ENCODE data around the gene METTL14.
"Not testable (repeated sequence)": the region's sequence is repeated elsewhere in the genome, so short reads cannot be mapped to it uniquely, and the experiment has no call there.

METTL14 gene

DNA sequence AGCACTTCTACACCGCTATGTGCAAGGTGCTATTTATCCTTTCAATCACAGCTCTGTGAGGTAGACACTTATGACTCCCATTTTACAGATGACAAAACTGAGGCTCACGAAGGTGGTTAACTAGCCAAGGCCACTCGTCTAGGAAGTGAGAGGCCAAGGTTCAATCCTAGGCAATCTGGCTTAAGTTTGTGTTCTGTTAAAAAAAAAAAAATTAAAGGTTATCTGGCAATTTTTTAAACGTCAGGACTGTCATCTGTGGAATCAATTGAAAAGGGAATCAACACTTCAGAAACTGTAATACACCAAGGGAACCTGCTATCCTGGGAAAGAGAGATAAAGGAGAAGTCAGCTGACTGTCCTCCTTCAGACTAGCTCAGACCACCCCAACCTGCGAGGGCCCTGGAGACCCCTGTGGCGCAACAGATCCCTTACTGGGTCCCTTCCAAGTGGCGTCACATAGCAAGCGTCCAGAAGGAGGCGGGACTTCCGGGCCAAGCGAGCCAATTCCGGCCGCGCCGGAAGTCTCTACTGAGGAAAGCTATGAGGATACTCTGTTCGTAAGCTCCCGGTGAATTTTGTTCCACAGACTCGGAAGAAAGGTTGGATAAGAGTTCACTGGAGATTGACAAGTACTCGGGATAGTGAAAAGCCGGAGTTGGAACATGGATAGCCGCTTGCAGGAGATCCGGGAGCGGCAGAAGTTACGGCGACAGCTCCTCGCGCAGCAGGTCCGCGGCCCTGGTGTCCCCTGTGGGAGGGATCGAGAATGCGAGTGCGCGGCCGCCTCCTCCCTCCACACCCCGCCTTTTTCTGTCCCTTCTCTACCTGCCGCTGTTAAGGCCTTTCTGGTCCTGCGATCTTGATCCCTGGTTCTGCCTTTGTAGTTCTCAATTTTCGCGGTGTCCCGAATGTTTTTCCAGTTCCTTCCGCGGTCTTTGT, at the start of gene METTL14:
TSS of gene METTL14 (plus strand) at position 520 of the 939 bp plus-strand sequence. CDS start at position 663, 143 bp downstream.
- DNase-seq (ENCODE audit: low spot score) = peak; percentile 87

DNA sequence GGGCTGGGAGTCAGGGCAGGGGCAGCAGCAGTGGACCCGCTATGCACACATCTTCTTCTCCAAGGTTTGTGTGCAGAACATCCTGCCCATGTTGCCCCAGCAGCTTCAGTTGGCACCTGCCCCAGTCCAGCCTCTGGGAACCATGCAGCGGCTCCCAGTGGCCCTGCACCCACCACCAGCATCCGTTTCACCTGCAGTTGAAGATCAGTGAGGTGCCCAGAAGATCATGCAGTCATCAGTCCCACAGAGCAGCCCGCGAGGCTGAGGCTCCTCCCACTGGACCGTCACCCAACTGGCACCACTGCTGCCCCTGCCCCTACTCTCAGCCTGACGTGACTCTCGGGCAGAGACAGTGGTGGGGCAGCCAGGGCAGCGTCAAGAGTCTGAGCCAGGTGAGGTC, 49.1 kb upstream of the METTL14 start:
- DNase-seq (ENCODE audit: low spot score) = not testable (repeated sequence)

DNA sequence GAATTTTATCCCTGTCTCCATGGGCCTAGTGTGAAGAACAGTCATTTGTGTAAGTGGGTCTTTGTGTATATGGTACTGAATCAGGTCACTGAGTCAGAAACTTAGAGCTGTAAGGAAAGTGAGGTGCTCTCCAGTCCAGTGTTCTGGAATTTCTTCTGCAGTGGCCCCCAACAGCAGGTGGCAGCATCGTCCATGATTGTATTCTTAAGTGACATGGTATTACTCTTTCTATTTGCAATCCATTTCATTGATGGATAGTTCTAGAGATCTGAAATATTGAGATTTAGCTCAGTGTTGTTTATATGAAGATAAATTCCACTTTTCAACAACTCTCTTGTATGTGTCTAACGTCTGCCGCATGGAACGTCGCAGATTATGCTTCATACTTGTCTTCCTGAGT, 20.5 kb upstream of the METTL14 start:
- DNase-seq (ENCODE audit: low spot score) = not testable (repeated sequence)

DNA sequence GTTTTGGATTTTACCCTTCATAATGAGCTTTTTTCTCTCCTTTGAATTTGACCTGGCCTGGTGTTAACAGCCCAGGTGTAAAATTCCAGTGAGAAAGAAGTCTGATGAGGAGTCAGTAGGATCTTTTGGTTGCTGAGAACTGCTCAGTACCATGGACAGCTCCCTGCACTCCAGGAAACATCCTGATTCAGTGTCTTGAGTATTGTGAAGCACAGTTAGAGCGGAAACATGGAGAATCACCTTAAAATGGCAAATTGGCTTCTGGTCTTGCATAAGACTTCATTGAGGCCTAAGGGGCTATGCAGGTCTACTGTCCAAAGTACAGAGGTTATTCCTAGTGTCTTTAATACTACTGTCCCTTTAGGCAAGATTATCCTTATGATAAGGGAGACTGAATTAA, 16.0 kb upstream of the METTL14 start:
- DNase-seq (ENCODE audit: low spot score) = peak; percentile 21

DNA sequence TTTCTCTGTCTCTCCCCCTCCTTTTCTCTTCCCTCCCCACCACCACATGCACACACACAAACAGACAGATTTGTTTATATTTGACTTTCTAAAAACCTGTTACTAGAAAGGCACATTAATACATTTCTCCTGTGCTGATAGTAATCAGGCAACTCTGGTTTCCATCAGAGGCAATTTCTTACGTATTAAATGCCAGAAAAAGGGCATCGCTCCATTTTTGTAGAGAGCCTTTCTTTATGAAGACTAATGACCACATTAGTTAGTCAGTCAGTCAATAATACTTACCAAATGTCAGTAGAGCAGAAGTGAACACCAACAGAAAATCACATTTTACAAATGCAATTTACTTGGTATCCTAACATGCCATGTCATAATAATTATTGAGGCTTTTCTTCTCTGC, 14.2 kb upstream of the METTL14 start:
- not testable (repeated sequence) for DNase-seq (ENCODE audit: low spot score)

DNA sequence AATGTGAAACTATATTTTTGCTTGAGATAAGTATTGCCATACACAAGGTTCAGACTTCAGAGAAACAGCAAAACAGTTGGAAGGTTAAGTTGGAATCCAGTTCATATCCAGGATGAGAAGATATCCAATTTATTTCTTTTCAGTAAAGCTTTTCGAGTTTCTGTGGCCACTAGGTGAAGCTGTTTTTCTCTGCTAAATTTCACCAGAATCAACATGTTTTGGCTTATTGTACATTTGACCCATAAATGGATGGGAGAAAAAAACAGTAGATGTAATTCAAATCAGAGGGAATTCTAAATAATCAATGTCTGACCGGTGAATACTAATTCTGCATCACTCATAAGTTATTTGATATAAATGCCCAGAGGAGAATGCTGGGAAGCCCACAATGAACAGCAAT, 9.1 kb upstream of the METTL14 start:
- DNase-seq (ENCODE audit: low spot score) = no peak

GRCh38 chr4:118680808-118681207, 4.4 kb upstream of the METTL14 start:
- DNase-seq (ENCODE audit: low spot score) = no peak

DNA sequence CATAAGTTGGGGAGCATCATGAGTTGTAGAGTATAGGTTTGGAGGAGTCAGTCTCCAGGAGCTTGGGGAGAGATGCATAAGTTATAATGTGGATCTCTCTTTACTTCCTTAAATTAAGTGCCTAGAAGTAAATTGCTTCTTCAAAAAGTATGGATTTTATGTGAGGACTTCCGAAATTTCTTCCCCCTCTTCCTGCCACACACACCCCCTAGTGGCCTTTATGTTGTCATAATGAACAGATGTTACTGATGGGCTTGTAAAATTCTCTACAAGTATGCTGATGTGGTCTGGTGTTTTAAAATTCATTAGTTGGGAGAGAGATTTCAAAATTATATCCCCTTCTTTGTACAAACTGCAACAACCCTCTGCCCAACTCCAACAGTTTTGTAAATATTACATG, 2.3 kb upstream of the METTL14 start:
- peak; percentile 7 for DNase-seq (ENCODE audit: low spot score)

GRCh38 chr4:118683513-118683912, 1.7 kb upstream of the METTL14 start:
- no peak for DNase-seq (ENCODE audit: low spot score)

DNA sequence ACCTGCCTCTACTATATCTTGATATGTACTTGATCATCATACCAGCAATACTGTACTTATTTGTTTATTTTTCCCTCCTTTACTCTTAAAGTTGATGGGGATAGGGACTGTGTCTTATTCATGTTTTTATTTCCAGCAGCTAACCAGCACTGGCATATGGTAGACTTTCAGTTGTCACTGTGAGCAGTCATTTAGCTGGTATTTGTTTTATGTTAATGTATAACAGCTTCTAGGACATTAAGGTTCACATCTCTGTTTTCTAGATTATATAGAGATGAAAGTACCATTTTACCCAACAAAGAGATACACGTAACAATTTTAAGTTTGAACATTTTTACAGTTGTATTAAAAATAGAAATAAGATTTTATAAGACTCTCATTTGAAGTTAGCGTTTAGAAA, 17.9 kb downstream of the METTL14 start:
- DNase-seq (ENCODE audit: low spot score) = no peak

GRCh38 chr4:118711052-118711451, 25.9 kb downstream of the METTL14 start:
- no peak for DNase-seq (ENCODE audit: low spot score)

GRCh38 chr4:118712872-118713271, 27.7 kb downstream of the METTL14 start:
- DNase-seq (ENCODE audit: low spot score) = no peak

DNA sequence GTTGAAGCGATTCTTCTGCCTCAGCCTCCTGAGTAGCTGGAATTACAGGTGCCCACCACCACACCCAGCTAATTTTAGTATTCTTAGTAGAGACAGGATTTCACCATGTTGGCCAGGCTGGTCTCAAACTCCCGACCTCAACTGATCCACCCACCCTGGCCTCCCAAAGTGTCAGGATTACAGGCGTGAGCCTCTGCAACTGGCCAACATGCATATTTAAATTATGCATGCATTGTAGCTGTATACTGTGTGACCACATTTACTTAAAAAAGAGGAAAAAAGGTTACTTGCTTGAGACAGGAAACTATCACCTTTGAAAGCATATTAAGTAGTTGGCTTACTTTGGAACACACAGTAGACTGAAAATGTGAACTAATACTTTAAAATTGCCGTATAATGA, 29.5 kb downstream of the METTL14 start:
- DNase-seq (ENCODE audit: low spot score) = no peak

DNA sequence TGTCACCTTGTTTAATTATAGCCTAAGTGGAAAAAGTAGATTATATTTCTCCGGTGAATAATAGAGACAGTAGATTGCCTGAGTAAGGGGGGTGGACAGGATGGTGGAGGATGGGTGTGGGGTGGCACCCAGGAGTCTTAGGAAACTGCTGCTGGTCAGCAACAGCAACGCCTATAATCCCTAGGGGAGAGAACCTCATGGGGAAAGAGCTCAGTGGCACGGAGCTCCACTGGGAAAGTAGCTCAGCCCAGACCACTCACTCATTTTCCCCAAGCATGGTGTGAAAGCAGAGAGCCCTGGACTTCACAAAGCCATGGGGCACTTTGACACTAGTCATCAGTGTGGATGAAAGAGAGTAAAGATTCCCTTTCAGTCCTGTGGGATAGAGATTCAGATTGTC, 31.1 kb downstream of the METTL14 start:
- no peak for DNase-seq (ENCODE audit: low spot score)

- DNase-seq (ENCODE audit: low spot score) = no peak
Measured at GRCh38 chr4:118718511-118719170, 33.4 kb downstream of the METTL14 start.

- no peak for DNase-seq (ENCODE audit: low spot score)
Measured at GRCh38 chr4:118721752-118722151, 36.6 kb downstream of the METTL14 start.

DNA sequence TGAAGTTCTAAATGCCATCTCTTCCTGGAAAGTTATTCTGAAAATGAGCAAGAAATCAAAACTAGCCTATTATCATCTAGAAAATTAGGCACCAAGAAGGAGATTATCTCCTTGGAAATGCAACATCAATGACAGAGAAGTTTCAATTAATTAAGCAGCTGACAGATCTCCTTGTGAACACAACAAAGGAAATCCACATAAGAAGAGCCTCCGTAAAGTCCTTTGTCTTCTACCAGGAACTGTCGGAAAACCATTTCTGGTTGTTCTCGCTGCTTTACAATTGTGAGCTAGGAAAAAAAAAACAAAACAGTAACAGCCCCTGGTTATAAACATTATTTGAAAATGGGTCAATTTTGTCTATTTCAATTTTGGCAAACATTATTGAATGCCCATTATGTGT, 38.2 kb downstream of the METTL14 start:
- no peak for DNase-seq (ENCODE audit: low spot score)

- no peak for DNase-seq (ENCODE audit: low spot score)
Measured at GRCh38 chr4:118727360-118727759, 42.2 kb downstream of the METTL14 start.

DNA sequence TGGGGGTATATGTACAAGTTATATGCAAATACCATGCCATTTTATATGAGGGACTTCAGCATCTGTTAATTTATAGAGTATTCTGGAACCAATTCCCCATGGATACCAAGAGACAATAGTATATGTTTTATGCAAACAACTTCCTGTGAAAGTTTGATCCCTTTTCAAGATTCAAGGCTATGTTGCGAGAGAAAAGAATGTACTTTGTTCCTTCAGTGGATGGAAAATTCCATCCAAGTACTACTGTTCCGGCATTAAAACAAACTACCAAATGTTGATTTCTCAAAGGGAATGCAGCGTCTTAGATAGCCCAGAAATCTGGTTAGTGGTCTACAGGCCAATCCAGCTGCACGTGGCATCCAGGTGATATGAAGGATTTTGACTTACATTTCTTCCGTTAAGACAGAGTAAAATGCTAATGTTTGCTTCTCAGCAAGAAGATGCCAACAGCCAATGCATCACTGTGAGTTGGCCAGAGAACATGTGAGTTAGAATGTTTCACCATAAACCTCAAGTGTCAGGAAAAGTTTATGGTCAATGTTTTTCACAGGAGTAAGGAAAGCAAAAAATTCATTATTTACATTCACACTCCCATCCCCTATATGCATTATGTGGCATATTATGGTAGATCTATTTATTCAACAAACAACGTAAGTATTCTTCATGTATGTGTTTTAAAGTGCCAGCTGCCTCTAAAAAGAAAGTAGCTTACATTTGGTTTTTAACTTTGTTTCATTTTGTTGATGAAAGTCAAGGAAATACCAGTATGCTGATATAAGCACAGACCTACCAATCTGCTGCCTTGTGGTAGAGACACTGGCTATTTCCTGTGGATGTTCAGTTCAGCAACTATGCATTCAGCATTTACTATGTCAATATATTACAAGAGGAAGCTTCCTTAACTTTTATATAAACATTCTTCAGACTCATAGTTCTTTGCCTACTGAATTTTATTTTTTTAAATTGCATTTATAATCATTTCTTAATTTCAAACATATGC, 44.4 kb downstream of the METTL14 start:
- no peak for DNase-seq (ENCODE audit: low spot score)

DNA sequence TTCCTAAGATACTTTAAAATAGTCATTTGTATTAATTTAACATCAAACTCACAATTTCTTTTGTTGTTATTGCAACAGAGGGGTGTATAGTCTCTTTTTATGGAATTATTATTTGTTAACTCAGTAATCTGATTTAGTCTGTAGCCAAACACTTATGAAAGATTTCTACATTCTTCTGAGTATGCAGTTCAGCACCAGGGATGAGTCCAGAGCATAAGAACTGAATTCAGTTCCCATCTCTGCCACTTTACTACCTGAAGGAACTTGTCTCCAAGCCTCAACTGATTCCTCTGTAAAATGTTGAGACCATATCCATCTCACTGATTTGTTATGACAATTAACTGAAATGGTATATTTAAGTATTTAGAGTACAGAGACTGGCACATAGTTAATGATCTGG, 45.5 kb downstream of the METTL14 start:
- DNase-seq (ENCODE audit: low spot score) = no peak

DNA sequence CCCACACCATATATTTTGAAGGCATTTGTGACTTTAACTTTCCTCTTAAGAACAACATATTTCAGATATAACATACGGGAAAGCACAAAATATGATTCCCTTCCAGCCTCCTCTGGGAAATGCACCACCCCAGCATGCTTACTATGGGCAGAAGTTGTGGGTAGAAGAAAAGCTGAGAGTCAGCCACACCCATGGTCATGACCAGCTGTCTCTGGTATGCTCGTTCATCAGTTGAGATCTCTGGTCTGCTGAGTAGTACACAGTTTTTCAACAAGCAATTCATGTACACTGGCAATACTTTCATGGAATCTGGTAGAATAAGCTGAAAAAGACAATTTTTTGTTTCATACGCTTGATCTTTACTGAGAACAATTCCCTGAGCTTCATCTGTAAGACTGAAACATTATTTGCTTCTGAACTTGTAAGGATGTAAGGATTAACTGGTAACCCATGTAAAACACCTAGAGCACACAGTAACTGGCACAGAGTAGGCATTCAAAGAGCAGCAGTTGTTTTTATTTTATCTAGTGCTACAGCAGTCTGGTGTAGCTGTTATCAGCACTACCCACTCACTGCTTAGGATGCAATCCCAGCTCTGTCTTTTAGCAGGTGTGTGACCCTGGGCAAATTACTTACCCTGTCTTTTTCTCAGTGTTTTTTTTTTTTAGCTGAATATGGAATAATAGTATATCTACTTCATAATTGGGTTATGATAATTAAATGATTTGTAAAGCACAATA, 47.6 kb downstream of the METTL14 start:
- DNase-seq (ENCODE audit: low spot score) = no peak

Measured in globus pallidus (tissue), 1 donor.